DND-41 (cell line): ENCODE measurements around the gene MAP4.

ENCODE experiments used
- ATAC-seq: fragments of 200-7000 bp; cut with Tn5 transposase; 3 replicates; pipeline ENCODE4 v1.9.1; 2021; ENCODE audit warnings: low read depth; ENCODE audit not compliant: insufficient read depth
- DNase-seq: peaks from one replicate; pipeline ENCODE4 v3.0.0-alpha.2; 2020
- H2AFZ ChIP-seq: 2 replicates; pipeline ENCODE4 v1.6.0; 2012; ENCODE audit warnings: low read depth, low read length
- H3K27ac ChIP-seq: 2 replicates; pipeline ENCODE4 v1.5.1; 2012; ENCODE audit warnings: low read length, inconsistent platforms
- H3K27me3 ChIP-seq: fragments of 200-600 bp; sonication (generic); 2 replicates; pipeline ENCODE4 v1.6.0; 2012; ENCODE audit warnings: low read length, mild to moderate bottlenecking, inconsistent platforms; ENCODE audit not compliant: insufficient read depth, poor library complexity
- H3K36me3 ChIP-seq: 2 replicates; pipeline ENCODE4 v1.5.1; 2012; ENCODE audit warnings: low read length, inconsistent platforms; ENCODE audit not compliant: insufficient read depth
- H3K4me1 ChIP-seq: 2 replicates; pipeline ENCODE4 v1.5.1; 2012; ENCODE audit warnings: mild to moderate bottlenecking, low read length; ENCODE audit not compliant: insufficient read depth
- H3K4me2 ChIP-seq: 2 replicates; pipeline ENCODE4 v1.6.0; 2012; ENCODE audit warnings: mild to moderate bottlenecking, moderate library complexity, low read length, inconsistent platforms; ENCODE audit not compliant: insufficient read depth
- H3K4me3 ChIP-seq, 2 experiments: fragments of 200-600 bp in 1 of 2; shearing (Covaris generic) in 1 of 2; 2 replicates each; pipeline ENCODE4 v1.5.1; 2012 to 2016; ENCODE audit warnings: inconsistent platforms in 2 of 2, low read length in 2 of 2, mild to moderate bottlenecking in 2 of 2, low read depth in 1 of 2, moderate library complexity in 1 of 2
- H3K79me2 ChIP-seq: 2 replicates; pipeline ENCODE4 v1.6.0; 2012; ENCODE audit warnings: low read length, inconsistent platforms; ENCODE audit not compliant: insufficient read depth
- H3K9ac ChIP-seq: 2 replicates; pipeline ENCODE4 v1.6.0; 2012; ENCODE audit warnings: low read depth, mild to moderate bottlenecking, inconsistent platforms, low read length, moderate library complexity
- H3K9me3 ChIP-seq: 2 replicates; pipeline ENCODE4 v1.5.1; 2012; ENCODE audit warnings: low read length, moderate library complexity, mild to moderate bottlenecking, inconsistent platforms; ENCODE audit not compliant: insufficient read depth, severe bottlenecking
- H4K20me1 ChIP-seq: 2 replicates; pipeline ENCODE4 v1.6.0; 2012; ENCODE audit warnings: low read length; ENCODE audit not compliant: insufficient read depth
- CTCF ChIP-seq: IDR thresholded peaks from 2 replicates; pipeline ENCODE4 v1.5.1; 2012; ENCODE audit warnings: borderline replicate concordance, low read length, moderate library complexity, mild to moderate bottlenecking; ENCODE audit not compliant: poor library complexity, severe bottlenecking; ENCODE audit errors: extremely low read depth
- EZH2 ChIP-seq: IDR thresholded peaks from 3 replicates; pipeline ENCODE4 v1.6.1; 2012; ENCODE audit warnings: borderline replicate concordance, low read depth, mild to moderate bottlenecking, moderate library complexity, low read length, inconsistent platforms; ENCODE audit not compliant: severe bottlenecking

The MAP4 gene

DNA sequence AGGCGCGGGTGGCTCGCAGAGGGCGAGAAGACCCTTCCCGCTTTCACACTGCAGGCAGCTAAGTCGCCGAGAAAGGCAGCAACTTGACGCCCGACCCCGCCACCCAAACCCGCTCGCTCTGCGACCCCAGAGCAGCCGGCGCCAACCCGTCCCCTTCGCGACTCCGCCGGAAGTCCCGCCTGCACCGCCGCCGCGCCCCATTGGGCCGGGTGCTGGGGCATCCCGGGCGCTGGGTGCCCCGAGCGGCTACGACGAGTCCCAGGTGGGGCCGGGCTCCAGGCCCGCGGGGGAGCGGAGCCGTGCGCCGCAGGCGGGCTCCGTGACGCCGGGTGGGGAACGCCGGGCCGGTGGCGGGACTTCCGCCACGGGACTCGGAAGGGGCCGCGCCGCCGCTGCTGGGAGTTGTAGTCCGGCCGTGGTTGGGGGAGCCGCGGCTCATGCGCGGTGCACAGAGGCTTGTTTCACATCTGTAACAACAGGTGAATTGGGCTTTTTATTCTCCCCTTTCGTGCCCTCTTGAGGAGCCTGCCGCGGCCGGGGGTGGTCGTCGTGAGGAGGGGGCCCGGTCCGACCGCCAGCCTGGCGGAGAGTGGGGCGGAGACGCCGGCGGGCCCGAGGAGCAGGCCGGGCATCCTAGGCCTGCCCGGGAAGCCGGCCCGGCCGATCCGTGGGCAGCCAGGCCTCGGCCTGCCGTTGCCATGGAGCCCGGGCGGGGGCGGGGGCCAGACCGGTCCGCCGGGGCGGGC is 213.3 kb downstream of the MAP4 start, which contains the start of gene DHX30:
Gene DHX30, plus strand, starts transcription at position 405 of the 746 bp plus-strand sequence. CDS start 7,546 bp downstream, outside the sequence.
- Histone ChIP-seq H3K4me1 (peaks cover 30% of the 10 kb centered on the region), H2AFZ (peak within 1 kb of the TSS; percentile 95), H3K4me3 (peak within 1 kb of the TSS; percentile 95 to 96), H3K79me2 (peaks cover 36% of the 10 kb centered on the region), H3K27ac (peak within 1 kb of the TSS; percentile 82), H3K27me3 (no peaks in the 10 kb centered on the region), H3K36me3 (peaks cover 21% of the 10 kb centered on the region), H4K20me1 (0 out of 2 replicates have a peak, but pooled peaks cover 4% of the 10 kb centered on the region), H3K9ac (peak within 1 kb of the TSS; percentile 70), H3K4me2 (peak within 1 kb of the TSS; percentile 97), H3K9me3 (no peaks in the 10 kb centered on the region)
- peak; percentile 84 for DNase-seq
- TF ChIP-seq CTCF (no peak), EZH2 (no peak)
- peak; percentile 91 for ATAC-seq
